GM12878 (cell line): Measurements from ENCODE around the gene WDR43.

Source experiments
- TARDBP ChIP-seq: IDR thresholded peaks from 2 replicates; pipeline ENCODE4 v1.6.1; 2016; ENCODE audit warnings: borderline replicate concordance
- TF ChIP-seq, protein P1 (sequence below), 3 experiments: IDR thresholded peaks in 2 of 3; conservative IDR thresholded peaks in 1 of 3; 2 replicates each; pipeline ENCODE4 v1.5.1; 2011; ENCODE audit warnings: low read depth in 3 of 3, low read length in 3 of 3, mild to moderate bottlenecking in 3 of 3, control low read depth in 2 of 3, moderate library complexity in 2 of 3, inconsistent platforms in 1 of 3, mixed read lengths in 1 of 3; ENCODE audit not compliant: control insufficient read depth in 2 of 3, insufficient read depth in 1 of 3; ENCODE audit errors: extremely low read depth in 1 of 3

DNA sequence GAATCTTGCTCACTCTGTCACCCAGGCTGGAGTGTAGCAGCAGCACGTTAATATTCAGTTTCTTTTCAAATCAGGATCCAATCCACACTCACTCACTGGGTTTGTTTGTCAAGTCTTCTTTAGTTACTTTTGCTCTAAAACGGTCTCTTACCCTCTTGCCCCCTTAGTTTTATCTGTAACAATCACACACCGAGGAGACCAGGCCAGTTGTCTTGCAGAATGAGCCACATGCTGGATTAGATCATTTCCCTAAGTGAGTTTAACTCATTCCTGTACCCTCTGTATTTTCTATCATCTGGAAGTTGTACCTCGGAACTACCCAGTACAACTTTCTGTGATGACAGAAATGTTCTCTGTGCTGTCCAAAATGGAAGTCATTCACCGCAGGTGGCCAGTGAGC, 65.9 kb downstream of the WDR43 start:
- TF ChIP-seq TARDBP = no peak
- TF ChIP-seq, protein P1, sequence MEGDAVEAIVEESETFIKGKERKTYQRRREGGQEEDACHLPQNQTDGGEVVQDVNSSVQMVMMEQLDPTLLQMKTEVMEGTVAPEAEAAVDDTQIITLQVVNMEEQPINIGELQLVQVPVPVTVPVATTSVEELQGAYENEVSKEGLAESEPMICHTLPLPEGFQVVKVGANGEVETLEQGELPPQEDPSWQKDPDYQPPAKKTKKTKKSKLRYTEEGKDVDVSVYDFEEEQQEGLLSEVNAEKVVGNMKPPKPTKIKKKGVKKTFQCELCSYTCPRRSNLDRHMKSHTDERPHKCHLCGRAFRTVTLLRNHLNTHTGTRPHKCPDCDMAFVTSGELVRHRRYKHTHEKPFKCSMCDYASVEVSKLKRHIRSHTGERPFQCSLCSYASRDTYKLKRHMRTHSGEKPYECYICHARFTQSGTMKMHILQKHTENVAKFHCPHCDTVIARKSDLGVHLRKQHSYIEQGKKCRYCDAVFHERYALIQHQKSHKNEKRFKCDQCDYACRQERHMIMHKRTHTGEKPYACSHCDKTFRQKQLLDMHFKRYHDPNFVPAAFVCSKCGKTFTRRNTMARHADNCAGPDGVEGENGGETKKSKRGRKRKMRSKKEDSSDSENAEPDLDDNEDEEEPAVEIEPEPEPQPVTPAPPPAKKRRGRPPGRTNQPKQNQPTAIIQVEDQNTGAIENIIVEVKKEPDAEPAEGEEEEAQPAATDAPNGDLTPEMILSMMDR (IDR thresholded peaks at IDR 0.05 in 2 of 3, conservative IDR thresholded peaks at IDR 0.05 in 1 of 3; ENCODE audit: control insufficient read depth in 2 of 3, extremely low read depth in 1 of 3, insufficient read depth in 1 of 3, low read depth in 3 of 3, low read length in 3 of 3) = no peak
